Activated CD8-positive, alpha-beta memory T cell treated with anti-CD3 and anti-CD28 coated beads for 4 hours (primary cell): ENCODE measurements around the gene GRM7.

Experiments used
- DNase-seq, 2 donors: peaks; one replicate each; pipeline ENCODE4 v3.0.0-alpha.2; 2020; ENCODE audit warnings: low read depth in 2 of 2

GRM7 gene

GRCh38 chr3:7498715-7499114 is 637.8 kb downstream of the GRM7 start:
- DNase-seq = no peak

- no peak for DNase-seq
Observed at GRCh38 chr3:7503431-7503830, 642.5 kb downstream of the GRM7 start.

GRCh38 chr3:7504886-7505775 is 644.2 kb downstream of the GRM7 start:
- DNase-seq = no peak

- no peak for DNase-seq
Observed at GRCh38 chr3:7506606-7507180, 645.8 kb downstream of the GRM7 start.

- no peak for DNase-seq
Observed at GRCh38 chr3:7508821-7509220, 647.9 kb downstream of the GRM7 start.

GRCh38 chr3:7512048-7512447 is 651.1 kb downstream of the GRM7 start:
- DNase-seq = no peak

- DNase-seq = no peak
Observed at GRCh38 chr3:7518026-7518425, 657.1 kb downstream of the GRM7 start.

- DNase-seq = no peak
Observed at GRCh38 chr3:7518456-7518855, 657.5 kb downstream of the GRM7 start.

GRCh38 chr3:7520059-7520458 is 659.1 kb downstream of the GRM7 start:
- no peak for DNase-seq

GRCh38 chr3:7520593-7520992 is 659.7 kb downstream of the GRM7 start:
- DNase-seq = no peak

- DNase-seq = no peak
Observed at GRCh38 chr3:7536510-7536909, 675.6 kb downstream of the GRM7 start.

GRCh38 chr3:7536921-7537320 is 676.0 kb downstream of the GRM7 start:
- no peak for DNase-seq

GRCh38 chr3:7543294-7543880 is 682.5 kb downstream of the GRM7 start:
- no peak for DNase-seq

GRCh38 chr3:7545334-7545733 is 684.4 kb downstream of the GRM7 start:
- DNase-seq = no peak

- DNase-seq = no peak
Observed at GRCh38 chr3:7546253-7546652, 685.3 kb downstream of the GRM7 start.

- no peak for DNase-seq
Observed at GRCh38 chr3:7547826-7548225, 686.9 kb downstream of the GRM7 start.

- DNase-seq = no peak
Observed at GRCh38 chr3:7562892-7563291, 702.0 kb downstream of the GRM7 start.

GRCh38 chr3:7565574-7565973 is 704.7 kb downstream of the GRM7 start:
- no peak for DNase-seq

- DNase-seq = no peak
Observed at GRCh38 chr3:7567160-7567559, 706.2 kb downstream of the GRM7 start.

GRCh38 chr3:7568526-7569184 is 707.7 kb downstream of the GRM7 start:
- DNase-seq = no peak

- no peak for DNase-seq
Observed at GRCh38 chr3:7573330-7573729, 712.4 kb downstream of the GRM7 start.

- DNase-seq = no peak
Observed at GRCh38 chr3:7574435-7574834, 713.5 kb downstream of the GRM7 start.

GRCh38 chr3:7576071-7576470 is 715.2 kb downstream of the GRM7 start:
- DNase-seq = no peak
